HepG2 (cell line): ENCODE measurements around the gene TMCC1. TPM values are rescaled to one million over a fixed set of nuclear protein-coding genes. Genes with fewer than 3 reads are reported as not detected.

Experiments used
- ELK4 ChIP-seq: sonication (generic); formaldehyde crosslinking; IDR thresholded peaks from 2 replicates; pipeline ENCODE4 v1.9.0; 2021; ENCODE audit warnings: missing genetic modification reagents, borderline replicate concordance
- FOSL2 ChIP-seq: sonication (generic); formaldehyde crosslinking; IDR thresholded peaks from 2 replicates; pipeline ENCODE4 v1.4.0; 2020; ENCODE audit warnings: missing genetic modification reagents
- HDAC1 ChIP-seq: sonication (generic); formaldehyde crosslinking; IDR thresholded peaks from 2 replicates; pipeline ENCODE4 v1.5.1; 2020; ENCODE audit warnings: mild to moderate bottlenecking, missing genetic modification reagents
- HOXD1 ChIP-seq: sonication (generic); formaldehyde crosslinking; IDR thresholded peaks from 2 replicates; pipeline ENCODE4 v1.5.0; 2020; ENCODE audit warnings: missing genetic modification reagents
- KDM5A ChIP-seq: fragments of 200-600 bp; sonication (generic); IDR thresholded peaks from 2 replicates; pipeline ENCODE4 v1.7.0; 2018; ENCODE audit warnings: antibody characterized with exemption, mild to moderate bottlenecking, low read length, borderline replicate concordance
- MAF1 ChIP-seq: sonication (generic); formaldehyde crosslinking; IDR thresholded peaks from 2 replicates; pipeline ENCODE4 v1.5.0; 2020; ENCODE audit warnings: missing genetic modification reagents, borderline replicate concordance
- MED13 ChIP-seq: sonication (generic); formaldehyde crosslinking; IDR thresholded peaks from 2 replicates; pipeline ENCODE4 v1.5.0; 2020; ENCODE audit warnings: missing genetic modification reagents
- SOX5 ChIP-seq: IDR thresholded peaks from 2 replicates; pipeline ENCODE4 v1.6.1; 2016; ENCODE audit warnings: borderline replicate concordance
- TOPORS ChIP-seq: sonication (generic); formaldehyde crosslinking; IDR thresholded peaks from 2 replicates; pipeline ENCODE4 v1.8.0; 2023; ENCODE audit warnings: mild to moderate bottlenecking, missing genetic modification reagents
- TP53 ChIP-seq: sonication (generic); formaldehyde crosslinking; conservative IDR thresholded peaks from 2 replicates; pipeline ENCODE4 v1.4.0; 2020; ENCODE audit warnings: missing genetic modification reagents
- ZNF24 ChIP-seq: fragments of 450-650 bp; IDR thresholded peaks from 2 replicates; pipeline ENCODE4 v1.6.1; 2017; ENCODE audit warnings: antibody characterized with exemption, mild to moderate bottlenecking
- ZNF460 ChIP-seq: sonication (generic); formaldehyde crosslinking; IDR thresholded peaks from 2 replicates; pipeline ENCODE4 v1.5.1; 2020; ENCODE audit warnings: missing genetic modification reagents, mild to moderate bottlenecking, borderline replicate concordance
- ZXDC ChIP-seq: sonication (generic); formaldehyde crosslinking; IDR thresholded peaks from 2 replicates; pipeline ENCODE4 v1.5.0; 2020; ENCODE audit warnings: mild to moderate bottlenecking, missing genetic modification reagents
- polyA plus RNA-seq, 8 experiments: library from polyadenylated mRNA; depleted of rRNA in 3 of 8; stranded (reverse) in 7 of 8; unstranded in 1 of 8; fragments of >200 nt; fragmentation: Illumina TruSeq in 4 of 8; extraction: Trizol in 4 of 8; gene quantifications; 2 replicates each; pipeline versions ENCODE4 v1.2.1 to v1.2.3, GENCODE V29; 2011 to 2016; ENCODE audit warnings: low read depth in 4 of 8, missing spikeins in 1 of 8, mixed read lengths in 1 of 8; ENCODE audit not compliant: insufficient read depth in 1 of 8
- total RNA-seq, 5 experiments: library from RNA; depleted of rRNA; stranded (reverse); fragments of >200 nt; fragmentation: Illumina TruSeq; extraction: Trizol; gene quantifications; 2 replicates each; pipeline ENCODE4 v1.2.3, GENCODE V29; 2016; ENCODE audit warnings: low read depth in 1 of 5
- TF ChIP-seq, protein P1 (sequence below): sonication (generic); formaldehyde crosslinking; IDR thresholded peaks from 2 replicates; pipeline ENCODE4 v1.4.0; 2020; ENCODE audit warnings: missing genetic modification reagents
- TF ChIP-seq, protein P2 (sequence below): sonication (generic); formaldehyde crosslinking; IDR thresholded peaks from 2 replicates; pipeline ENCODE4 v1.4.0; 2020; ENCODE audit warnings: missing genetic modification reagents
- TF ChIP-seq, protein P3 (sequence below): sonication (generic); formaldehyde crosslinking; IDR thresholded peaks from 2 replicates; pipeline ENCODE4 v1.4.0; 2020; ENCODE audit warnings: mild to moderate bottlenecking, missing genetic modification reagents

The TMCC1 gene
- total and polyA plus RNA-seq, 2 of the 13 experiments (the other 11 are each of a cell fraction or from before 2014, with no cell fraction given) = 12.1 to 264 TPM

DNA sequence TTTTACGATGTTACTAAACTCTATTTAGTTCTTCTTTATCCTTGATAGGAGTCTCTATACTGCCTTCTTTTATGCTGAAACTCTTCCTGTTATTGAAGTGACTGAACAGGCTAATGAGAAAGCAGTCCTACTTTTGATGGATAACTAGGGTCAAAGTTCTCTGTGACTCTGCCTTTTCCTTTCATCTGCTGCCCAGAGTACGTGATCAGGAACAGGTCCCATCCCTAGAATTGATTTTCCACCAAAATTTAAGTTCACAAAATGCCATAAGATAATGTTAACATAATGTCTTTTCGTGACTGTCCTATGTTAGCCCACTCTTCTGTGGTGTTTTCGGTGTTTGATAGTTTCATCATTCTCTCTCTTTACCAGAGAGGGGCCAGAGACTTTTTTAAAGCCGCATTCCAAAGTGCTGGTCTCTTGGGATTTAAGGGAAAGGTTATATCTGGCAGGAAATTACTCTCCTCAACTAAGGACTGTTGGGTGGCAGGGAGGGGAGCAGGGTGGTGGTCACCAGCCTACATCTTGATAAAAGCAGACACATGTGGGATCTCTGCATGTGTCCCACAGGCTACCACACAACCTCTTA is 236.8 kb downstream of the TMCC1 start (continued):
- no peak for TF ChIP-seq ZXDC (CRISPR knock-in tag)
- peak; percentile 79; the same call in 1 of the 2 replicates for TF ChIP-seq SOX5 (CRISPR knock-in tag)
- TF ChIP-seq, protein P1, sequence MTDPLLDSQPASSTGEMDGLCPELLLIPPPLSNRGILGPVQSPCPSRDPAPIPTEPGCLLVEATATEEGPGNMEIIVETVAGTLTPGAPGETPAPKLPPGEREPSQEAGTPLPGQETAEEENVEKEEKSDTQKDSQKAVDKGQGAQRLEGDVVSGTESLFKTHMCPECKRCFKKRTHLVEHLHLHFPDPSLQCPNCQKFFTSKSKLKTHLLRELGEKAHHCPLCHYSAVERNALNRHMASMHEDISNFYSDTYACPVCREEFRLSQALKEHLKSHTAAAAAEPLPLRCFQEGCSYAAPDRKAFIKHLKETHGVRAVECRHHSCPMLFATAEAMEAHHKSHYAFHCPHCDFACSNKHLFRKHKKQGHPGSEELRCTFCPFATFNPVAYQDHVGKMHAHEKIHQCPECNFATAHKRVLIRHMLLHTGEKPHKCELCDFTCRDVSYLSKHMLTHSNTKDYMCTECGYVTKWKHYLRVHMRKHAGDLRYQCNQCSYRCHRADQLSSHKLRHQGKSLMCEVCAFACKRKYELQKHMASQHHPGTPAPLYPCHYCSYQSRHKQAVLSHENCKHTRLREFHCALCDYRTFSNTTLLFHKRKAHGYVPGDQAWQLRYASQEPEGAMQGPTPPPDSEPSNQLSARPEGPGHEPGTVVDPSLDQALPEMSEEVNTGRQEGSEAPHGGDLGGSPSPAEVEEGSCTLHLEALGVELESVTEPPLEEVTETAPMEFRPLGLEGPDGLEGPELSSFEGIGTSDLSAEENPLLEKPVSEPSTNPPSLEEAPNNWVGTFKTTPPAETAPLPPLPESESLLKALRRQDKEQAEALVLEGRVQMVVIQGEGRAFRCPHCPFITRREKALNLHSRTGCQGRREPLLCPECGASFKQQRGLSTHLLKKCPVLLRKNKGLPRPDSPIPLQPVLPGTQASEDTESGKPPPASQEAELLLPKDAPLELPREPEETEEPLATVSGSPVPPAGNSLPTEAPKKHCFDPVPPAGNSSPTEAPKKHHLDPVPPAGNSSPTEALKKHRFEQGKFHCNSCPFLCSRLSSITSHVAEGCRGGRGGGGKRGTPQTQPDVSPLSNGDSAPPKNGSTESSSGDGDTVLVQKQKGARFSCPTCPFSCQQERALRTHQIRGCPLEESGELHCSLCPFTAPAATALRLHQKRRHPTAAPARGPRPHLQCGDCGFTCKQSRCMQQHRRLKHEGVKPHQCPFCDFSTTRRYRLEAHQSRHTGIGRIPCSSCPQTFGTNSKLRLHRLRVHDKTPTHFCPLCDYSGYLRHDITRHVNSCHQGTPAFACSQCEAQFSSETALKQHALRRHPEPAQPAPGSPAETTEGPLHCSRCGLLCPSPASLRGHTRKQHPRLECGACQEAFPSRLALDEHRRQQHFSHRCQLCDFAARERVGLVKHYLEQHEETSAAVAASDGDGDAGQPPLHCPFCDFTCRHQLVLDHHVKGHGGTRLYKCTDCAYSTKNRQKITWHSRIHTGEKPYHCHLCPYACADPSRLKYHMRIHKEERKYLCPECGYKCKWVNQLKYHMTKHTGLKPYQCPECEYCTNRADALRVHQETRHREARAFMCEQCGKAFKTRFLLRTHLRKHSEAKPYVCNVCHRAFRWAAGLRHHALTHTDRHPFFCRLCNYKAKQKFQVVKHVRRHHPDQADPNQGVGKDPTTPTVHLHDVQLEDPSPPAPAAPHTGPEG (CRISPR knock-in tag) = no peak
- TF ChIP-seq TP53 = no peak
- no peak for TF ChIP-seq ZNF460 (CRISPR knock-in tag)
- TF ChIP-seq, protein P2, sequence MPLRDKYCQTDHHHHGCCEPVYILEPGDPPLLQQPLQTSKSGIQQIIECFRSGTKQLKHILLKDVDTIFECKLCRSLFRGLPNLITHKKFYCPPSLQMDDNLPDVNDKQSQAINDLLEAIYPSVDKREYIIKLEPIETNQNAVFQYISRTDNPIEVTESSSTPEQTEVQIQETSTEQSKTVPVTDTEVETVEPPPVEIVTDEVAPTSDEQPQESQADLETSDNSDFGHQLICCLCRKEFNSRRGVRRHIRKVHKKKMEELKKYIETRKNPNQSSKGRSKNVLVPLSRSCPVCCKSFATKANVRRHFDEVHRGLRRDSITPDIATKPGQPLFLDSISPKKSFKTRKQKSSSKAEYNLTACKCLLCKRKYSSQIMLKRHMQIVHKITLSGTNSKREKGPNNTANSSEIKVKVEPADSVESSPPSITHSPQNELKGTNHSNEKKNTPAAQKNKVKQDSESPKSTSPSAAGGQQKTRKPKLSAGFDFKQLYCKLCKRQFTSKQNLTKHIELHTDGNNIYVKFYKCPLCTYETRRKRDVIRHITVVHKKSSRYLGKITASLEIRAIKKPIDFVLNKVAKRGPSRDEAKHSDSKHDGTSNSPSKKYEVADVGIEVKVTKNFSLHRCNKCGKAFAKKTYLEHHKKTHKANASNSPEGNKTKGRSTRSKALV (CRISPR knock-in tag) = no peak; the same call in 1 of the 2 replicates
- no peak for TF ChIP-seq MAF1
- TF ChIP-seq ZNF24 = no peak
- peak; percentile 89; the same call in 1 of the 2 replicates for TF ChIP-seq HOXD1
- TF ChIP-seq, protein P3, sequence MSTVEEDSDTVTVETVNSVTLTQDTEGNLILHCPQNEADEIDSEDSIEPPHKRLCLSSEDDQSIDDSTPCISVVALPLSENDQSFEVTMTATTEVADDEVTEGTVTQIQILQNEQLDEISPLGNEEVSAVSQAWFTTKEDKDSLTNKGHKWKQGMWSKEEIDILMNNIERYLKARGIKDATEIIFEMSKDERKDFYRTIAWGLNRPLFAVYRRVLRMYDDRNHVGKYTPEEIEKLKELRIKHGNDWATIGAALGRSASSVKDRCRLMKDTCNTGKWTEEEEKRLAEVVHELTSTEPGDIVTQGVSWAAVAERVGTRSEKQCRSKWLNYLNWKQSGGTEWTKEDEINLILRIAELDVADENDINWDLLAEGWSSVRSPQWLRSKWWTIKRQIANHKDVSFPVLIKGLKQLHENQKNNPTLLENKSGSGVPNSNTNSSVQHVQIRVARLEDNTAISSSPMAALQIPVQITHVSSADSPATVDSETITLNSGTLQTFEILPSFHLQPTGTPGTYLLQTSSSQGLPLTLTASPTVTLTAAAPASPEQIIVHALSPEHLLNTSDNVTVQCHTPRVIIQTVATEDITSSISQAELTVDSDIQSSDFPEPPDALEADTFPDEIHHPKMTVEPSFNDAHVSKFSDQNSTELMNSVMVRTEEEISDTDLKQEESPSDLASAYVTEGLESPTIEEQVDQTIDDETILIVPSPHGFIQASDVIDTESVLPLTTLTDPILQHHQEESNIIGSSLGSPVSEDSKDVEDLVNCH = no peak
- no peak for TF ChIP-seq KDM5A
- TF ChIP-seq ELK4 (CRISPR knock-in tag) = no peak
- no peak for TF ChIP-seq TOPORS
- TF ChIP-seq HDAC1 (CRISPR knock-in tag) = peak; percentile 40; the same call in 1 of the 2 replicates
- no peak for TF ChIP-seq MED13 (CRISPR knock-in tag)
- peak; percentile 65 for TF ChIP-seq FOSL2 (CRISPR knock-in tag)
